Right renal pelvis (tissue), 4 donors: ENCODE results near the gene RIMS1. TPM values are rescaled to one million over a fixed set of nuclear protein-coding genes. Genes with fewer than 3 reads are reported as not detected.

Experiments
- DNase-seq, 4 donors: peaks; one replicate each; pipeline ENCODE4 v3.0.0-alpha.2; 2013; ENCODE audit warnings: low read depth in 4 of 4, low spot score in 3 of 4, missing footprints in 1 of 4
- polyA plus RNA-seq, 4 donors: library from polyadenylated mRNA; unstranded; fragments of 120-200 nt; gene quantifications; one replicate each; pipeline ENCODE4 v1.2.1, GENCODE V29; 2013; ENCODE audit not compliant: insufficient read length in 4 of 4

The RIMS1 gene
- polyA plus RNA-seq, 4 donors = 2.0 to 5.1 (median 2.1) TPM

DNA sequence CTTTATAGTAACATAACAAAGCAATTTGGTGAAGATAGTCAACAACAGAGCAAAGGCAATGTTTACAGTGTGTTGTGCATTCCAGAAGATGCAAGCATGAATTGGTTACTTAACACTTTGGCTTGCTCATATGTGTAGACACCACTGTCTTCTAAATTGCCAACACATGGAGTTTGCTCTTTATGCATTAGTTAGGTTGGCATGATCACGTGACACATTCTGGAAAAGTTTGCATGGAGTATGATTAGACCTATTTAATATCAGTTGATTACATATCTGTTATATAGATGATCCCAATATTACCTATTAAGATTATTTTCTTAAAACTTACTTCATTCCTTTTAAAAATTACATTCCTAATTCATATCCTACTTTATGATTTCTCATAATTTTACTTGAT lies 197.6 kb downstream of the RIMS1 start:
- no peak for DNase-seq

- peak in 3 of 4 donors; percentile 7 to 16 (median 8) for DNase-seq
These were observed 198.7 kb downstream of the RIMS1 start for GRCh38 chr6:72084992-72085569.

GRCh38 chr6:72094506-72094905 lies 208.2 kb downstream of the RIMS1 start:
- no peak for DNase-seq

DNA sequence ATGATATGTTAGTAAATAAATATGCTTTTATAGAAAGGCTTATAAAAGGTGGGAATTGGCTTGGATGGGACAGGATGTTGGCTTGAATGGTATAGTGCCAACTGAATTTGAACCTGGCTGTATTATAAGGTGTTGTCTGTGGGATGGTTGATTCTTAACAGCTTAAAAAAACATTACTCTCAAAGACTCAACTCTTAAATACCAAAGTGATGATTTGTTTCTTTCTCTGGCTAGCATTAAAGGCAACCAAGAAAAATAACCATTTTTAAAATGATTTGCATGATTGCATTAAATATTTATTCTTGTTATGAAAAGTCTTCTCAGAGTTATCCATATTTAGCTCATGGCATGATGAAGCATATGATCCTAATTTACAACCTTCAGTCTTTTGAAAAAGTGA lies 216.2 kb downstream of the RIMS1 start:
- DNase-seq = no peak

GRCh38 chr6:72111611-72112010 lies 225.3 kb downstream of the RIMS1 start:
- DNase-seq = no peak

DNA sequence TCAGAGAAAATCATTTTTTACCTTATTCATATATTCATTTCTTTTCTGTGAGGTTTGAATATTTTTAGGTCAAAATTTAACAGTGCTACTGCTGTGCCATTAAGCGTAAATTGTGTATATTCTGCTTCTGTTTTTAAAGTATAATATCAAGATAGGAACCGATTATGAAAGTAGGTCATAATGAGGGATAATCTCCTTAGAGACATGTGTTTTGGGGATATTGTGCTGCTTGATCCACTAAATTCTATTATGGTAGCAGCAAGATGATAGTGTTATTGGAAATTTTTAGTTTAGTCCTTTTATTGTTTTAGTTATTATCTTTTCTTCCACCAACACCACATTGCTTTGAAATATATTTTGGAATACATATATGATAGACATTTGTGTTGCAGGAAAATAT lies 244.0 kb downstream of the RIMS1 start:
- no peak for DNase-seq

- no peak for DNase-seq
These were observed 246.1 kb downstream of the RIMS1 start for GRCh38 chr6:72132427-72132826.

GRCh38 chr6:72132851-72133250 lies 246.5 kb downstream of the RIMS1 start:
- DNase-seq = no peak

DNA sequence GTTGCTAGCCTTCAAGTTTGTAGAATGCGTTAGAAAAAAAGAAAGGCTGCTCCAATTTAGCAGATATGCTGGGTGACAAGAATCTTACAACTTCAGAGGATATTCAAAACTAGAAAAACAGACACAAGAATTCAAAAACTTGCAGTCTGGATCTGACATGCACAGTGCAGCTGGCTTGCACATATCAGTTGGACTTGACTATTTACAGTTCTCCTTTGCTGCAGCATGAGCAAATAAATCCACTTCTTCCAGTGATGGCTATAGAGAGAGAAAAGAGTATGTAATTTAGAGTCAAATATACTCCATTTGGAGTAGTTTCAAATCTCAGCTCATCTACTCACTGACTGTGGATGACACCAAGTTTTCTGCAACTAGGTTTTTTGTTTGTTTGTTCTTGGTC lies 247.0 kb downstream of the RIMS1 start:
- DNase-seq = no peak

GRCh38 chr6:72140795-72141194 lies 254.4 kb downstream of the RIMS1 start:
- no peak for DNase-seq

DNA sequence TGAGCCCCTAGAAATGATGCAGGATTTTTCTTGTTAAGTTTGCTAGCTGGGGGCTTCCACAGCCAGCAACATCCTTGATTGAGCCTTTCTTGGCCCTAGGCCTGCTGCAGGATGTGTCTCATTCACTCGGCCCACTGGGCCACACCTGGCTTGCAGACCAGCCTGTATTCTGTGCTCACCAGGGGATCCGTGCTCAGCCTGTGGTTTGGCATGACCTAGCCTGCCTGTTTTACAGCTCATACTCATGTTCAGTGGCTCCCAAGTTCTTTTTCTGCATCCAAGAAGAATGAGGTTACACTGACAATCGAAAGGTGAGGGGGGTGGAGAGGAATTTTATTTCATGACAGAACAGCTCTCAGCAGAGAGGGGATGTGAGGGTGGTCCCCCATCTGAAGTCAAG lies 263.4 kb downstream of the RIMS1 start:
- DNase-seq = no peak

DNA sequence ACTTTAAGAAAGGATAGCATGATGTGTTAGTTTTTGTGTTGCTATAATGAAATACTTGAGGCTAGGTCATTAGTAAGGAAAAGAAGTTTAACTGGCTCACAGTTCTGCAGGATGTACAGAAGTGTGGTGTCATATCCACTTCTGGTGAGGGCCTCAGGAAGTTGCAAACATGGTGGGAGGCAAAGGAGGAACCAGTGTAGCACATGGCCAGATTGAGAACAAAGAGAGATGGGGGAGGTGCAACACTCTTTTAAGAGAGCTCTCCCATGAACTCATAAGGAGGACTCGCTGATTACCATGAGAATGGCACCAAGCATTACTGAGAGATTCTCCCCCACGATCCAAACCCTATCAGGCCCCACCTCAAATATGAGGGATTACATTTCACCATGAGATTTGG lies 265.4 kb downstream of the RIMS1 start:
- DNase-seq = no peak

DNA sequence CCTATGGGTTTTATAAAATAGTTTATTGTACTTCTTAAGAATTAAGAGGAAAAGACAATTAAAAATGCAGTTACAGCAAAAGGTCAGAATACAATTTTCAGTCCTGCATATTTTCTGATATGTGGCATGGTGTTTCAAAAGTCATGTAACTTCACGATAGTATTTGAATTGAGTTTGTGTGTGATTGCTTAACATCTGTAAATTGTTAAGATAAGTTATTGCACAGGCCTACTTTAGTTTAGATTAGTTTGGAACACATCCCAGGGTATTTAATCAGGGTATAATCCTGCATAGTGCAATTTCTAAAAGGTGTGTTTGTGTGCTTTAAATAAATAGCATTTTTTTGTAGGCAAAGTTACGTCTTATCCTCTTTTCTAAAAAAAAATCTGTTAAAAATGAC lies 289.6 kb downstream of the RIMS1 start:
- no peak for DNase-seq

DNA sequence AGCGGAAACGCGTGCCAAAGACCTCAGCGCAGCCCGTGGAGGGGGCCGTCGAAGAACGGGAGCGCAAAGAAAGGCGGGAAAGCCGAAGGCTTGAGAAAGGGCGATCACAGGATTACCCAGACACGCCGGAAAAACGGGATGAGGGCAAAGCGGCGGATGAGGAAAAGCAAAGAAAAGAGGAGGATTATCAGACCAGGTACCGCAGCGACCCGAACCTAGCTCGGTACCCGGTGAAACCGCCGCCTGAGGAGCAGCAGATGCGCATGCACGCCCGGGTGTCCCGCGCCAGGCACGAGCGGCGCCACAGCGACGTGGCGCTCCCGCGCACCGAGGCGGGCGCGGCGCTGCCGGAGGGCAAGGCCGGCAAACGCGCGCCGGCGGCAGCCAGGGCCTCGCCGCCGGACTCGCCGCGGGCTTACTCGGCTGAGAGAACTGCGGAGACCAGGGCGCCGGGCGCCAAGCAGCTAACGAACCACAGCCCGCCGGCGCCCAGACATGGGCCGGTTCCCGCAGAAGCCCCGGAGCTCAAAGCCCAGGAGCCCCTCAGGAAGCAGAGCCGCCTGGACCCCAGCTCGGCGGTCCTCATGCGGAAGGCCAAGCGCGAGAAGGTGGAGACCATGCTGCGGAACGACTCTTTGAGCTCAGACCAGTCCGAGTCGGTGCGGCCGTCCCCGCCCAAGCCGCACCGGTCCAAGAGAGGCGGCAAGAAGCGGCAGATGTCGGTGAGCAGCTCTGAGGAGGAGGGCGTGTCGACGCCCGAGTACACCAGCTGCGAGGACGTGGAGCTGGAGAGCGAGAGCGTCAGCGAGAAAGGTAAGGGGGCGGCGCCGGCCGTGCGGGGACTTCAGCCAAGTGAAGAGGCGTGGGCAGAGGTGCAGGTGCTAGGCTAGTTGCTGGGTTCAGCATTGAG lies 296.2 kb downstream of the RIMS1 start:
- DNase-seq = peak; percentile 13 to 28 (median 22)

- no peak for DNase-seq
These were observed 317.6 kb downstream of the RIMS1 start for GRCh38 chr6:72203983-72204382.

DNA sequence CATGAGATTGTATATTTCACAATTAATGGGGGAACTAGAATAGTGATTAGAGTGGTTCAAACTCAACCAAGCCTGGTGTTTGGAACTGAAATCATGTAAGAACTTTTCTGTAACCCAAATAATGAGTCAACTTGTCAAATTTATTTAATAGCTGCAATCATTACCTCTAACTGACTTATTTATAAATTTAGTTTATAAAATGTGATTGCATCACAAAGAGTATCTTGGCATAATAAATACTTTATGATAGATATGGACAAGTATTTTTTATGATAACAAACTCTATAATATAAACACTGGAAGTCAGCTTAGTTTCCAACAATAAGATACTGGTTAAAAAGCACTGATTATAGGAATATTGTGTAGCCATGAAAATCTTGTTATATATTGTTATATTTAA lies 319.1 kb downstream of the RIMS1 start:
- no peak for DNase-seq

DNA sequence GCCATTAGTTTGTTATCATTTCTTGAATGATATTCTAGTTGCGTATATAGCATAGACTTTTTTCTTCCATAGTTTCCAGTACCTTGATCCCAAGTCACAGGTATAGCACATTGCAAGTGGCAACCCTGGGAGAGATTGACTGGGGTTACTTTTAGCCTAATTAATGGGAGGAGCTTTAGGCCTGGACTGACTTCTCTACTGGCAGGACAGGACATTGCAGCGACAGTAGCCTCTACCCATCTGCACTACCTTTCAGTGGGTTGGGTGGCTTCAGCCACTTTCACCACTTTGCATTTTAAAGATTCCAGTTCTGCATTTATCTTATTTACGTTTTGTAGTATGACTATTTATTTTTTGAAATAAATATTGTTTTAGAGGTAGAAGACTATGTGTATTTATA lies 320.3 kb downstream of the RIMS1 start:
- DNase-seq = no peak

- DNase-seq = no peak
These were observed 326.3 kb downstream of the RIMS1 start for GRCh38 chr6:72212686-72213085.

- DNase-seq = no peak
These were observed 327.3 kb downstream of the RIMS1 start for GRCh38 chr6:72213654-72214053.

GRCh38 chr6:72216222-72217068 lies 330.1 kb downstream of the RIMS1 start:
- no peak for DNase-seq

DNA sequence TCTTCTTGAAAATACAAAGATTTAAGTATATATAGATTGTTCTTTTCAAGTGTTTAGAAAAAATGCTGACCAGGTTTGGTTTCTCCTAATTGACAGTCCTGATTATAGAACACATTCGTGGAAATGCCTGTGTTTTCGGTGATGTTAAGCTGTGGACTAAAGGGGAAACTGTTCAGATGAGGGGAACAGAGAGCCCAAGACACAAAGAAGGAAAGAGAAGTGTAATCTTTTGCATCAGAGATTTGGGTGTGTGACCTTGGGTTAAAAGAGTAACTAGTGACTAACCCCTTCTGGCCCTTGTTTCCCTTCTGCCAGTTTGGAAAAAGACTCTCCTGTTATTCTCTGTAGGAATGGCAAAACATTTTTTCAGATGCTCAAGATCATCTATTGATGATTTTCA lies 331.3 kb downstream of the RIMS1 start:
- no peak for DNase-seq
